ENCODE data around the gene APPBP2. TPM values are rescaled to one million over a fixed set of nuclear protein-coding genes. Genes with fewer than 3 reads are reported as not detected.
"Not testable (repeated sequence)": the region's sequence is repeated elsewhere in the genome, so short reads cannot be mapped to it uniquely, and the experiment has no call there.

Gene APPBP2
- total RNA-seq, 4 donors from 2014 or later = 22.0 to 35.8 (median 30.9) TPM

- no peak for DNase-seq (ENCODE audit: low spot score)
- no peak for ATAC-seq (ENCODE audit: low FRiP score)
Measured at GRCh38 chr17:60496041-60496440, 30.0 kb downstream of the APPBP2 start.

DNA sequence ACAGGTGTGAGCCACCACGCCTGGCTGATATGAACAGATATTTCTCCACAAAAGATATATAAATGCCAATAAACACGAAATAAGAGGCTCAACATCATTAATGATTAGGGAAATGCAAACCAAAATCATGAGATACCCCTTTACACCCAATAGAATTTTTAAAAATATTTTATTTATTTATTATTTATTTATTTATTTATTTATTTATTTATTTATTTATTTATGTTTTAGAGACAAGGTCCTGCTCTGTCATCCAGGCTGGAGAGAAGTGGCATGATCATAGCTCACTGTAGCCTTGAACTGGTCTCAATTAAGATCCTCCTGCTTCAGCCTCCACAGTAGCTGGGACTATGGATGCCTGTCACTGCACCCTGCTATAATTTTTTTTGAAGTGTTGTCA, 30.8 kb downstream of the APPBP2 start:
- DNase-seq (ENCODE audit: low spot score) = no peak
- no peak for ATAC-seq (ENCODE audit: low FRiP score)
- TF ChIP-seq, protein P1, sequence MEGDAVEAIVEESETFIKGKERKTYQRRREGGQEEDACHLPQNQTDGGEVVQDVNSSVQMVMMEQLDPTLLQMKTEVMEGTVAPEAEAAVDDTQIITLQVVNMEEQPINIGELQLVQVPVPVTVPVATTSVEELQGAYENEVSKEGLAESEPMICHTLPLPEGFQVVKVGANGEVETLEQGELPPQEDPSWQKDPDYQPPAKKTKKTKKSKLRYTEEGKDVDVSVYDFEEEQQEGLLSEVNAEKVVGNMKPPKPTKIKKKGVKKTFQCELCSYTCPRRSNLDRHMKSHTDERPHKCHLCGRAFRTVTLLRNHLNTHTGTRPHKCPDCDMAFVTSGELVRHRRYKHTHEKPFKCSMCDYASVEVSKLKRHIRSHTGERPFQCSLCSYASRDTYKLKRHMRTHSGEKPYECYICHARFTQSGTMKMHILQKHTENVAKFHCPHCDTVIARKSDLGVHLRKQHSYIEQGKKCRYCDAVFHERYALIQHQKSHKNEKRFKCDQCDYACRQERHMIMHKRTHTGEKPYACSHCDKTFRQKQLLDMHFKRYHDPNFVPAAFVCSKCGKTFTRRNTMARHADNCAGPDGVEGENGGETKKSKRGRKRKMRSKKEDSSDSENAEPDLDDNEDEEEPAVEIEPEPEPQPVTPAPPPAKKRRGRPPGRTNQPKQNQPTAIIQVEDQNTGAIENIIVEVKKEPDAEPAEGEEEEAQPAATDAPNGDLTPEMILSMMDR (IDR thresholded peaks at IDR 0.05) = no peak

More at GRCh38 chr17:60496041-60496440, 30.0 kb downstream of the APPBP2 start:
- TF ChIP-seq, protein P1 (IDR thresholded peaks at IDR 0.05) = no peak

GRCh38 chr17:60493847-60494321, 32.2 kb downstream of the APPBP2 start:
- DNase-seq (ENCODE audit: low spot score) (no peak), ATAC-seq (ENCODE audit: low FRiP score) (no peak)
- TF ChIP-seq, protein P1 (IDR thresholded peaks at IDR 0.05) = no peak

GRCh38 chr17:60491771-60492170, 34.3 kb downstream of the APPBP2 start:
- no peak for ATAC-seq (ENCODE audit: low FRiP score)
- TF ChIP-seq, protein P1 (IDR thresholded peaks at IDR 0.05) = no peak
- no peak for DNase-seq (ENCODE audit: low spot score)

- ATAC-seq (ENCODE audit: low FRiP score); DNase-seq (ENCODE audit: low spot score): not testable (repeated sequence)
Measured at GRCh38 chr17:60490594-60490993, 35.4 kb downstream of the APPBP2 start.

GRCh38 chr17:60481604-60482003, 44.4 kb downstream of the APPBP2 start:
- ATAC-seq (ENCODE audit: low FRiP score) = no peak
- TF ChIP-seq, protein P1 (IDR thresholded peaks at IDR 0.05) = no peak
- DNase-seq (ENCODE audit: low spot score) = no peak

GRCh38 chr17:60473788-60474187, 52.3 kb downstream of the APPBP2 start:
- no peak for DNase-seq (ENCODE audit: low spot score)
- ATAC-seq (ENCODE audit: low FRiP score) = no peak
- TF ChIP-seq, protein P1 (IDR thresholded peaks at IDR 0.05) = no peak

- ATAC-seq (ENCODE audit: low FRiP score) (no peak), DNase-seq (ENCODE audit: low spot score) (no peak)
- TF ChIP-seq, protein P1 (IDR thresholded peaks at IDR 0.05) = no peak
Measured at GRCh38 chr17:60472449-60472848, 53.6 kb downstream of the APPBP2 start.

Measured in omental fat pad (tissue), 4 donors.